ENCODE data around the gene MICAL2.

DNA sequence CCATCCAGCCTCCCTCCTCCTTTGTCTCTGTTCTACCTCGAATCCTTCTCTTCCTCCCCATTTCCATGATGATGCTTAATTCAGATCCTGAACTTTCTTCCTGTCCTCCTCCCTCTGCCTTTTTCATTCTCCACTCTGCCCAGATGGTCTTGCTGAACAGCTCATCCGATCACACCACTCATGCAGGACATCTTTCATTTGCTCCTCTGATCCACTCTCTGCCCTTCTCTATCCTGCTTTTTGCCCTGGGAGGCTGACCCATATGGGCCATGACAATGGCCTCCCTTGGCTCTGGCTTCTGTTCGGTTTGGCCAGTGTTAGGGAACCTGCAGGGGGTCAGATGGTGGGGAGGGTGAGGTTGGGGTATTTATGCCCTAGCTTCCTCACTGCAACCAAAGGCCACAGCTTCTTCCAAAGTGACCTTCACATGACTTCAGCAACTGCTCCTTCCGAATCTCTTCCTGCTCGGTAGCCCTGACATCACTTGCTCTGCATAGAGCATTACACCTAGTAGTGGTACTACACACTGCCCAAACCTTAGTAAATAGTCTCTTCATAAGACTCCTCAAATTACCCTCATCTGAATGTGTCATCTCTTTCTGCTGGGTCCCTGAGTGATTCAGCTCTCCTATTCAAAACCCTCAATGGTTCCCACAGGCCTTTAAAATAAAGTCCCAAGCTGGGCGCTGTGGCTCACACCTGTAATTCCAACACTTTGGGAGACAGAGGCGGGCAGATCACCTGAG, 32.7 kb upstream of the MICAL2 start:
- TF ChIP-seq CTCF (IDR thresholded peaks at IDR 0.05 in 4 of 5, conservative IDR thresholded peaks at IDR 0.05 in 1 of 5) (no peak), POLR2A (IDR thresholded peaks at IDR 0.05) (no peak)

All from gastrocnemius medialis (tissue), 4 donors.